GM19043 (cell line): ENCODE data around the gene NHS.

Experiments
- ATAC-seq: cut with Tn5 transposase; IDR thresholded peaks from one replicate; pipeline ENCODE4 v1.9.1; 2021; ENCODE audit warnings: low read depth; ENCODE audit not compliant: unreplicated experiment

NHS gene

GRCh38 chrX:17706676-17707075, 331.7 kb downstream of the NHS start:
- ATAC-seq = no peak

GRCh38 chrX:17707731-17708130, 332.7 kb downstream of the NHS start:
- ATAC-seq = no peak

GRCh38 chrX:17710871-17711301, 335.9 kb downstream of the NHS start:
- ATAC-seq = no peak

GRCh38 chrX:17713288-17713687, 338.3 kb downstream of the NHS start:
- no peak for ATAC-seq

- ATAC-seq = no peak
Measured at GRCh38 chrX:17718649-17719165, 343.7 kb downstream of the NHS start.

- ATAC-seq = no peak
Measured at GRCh38 chrX:17719711-17720110, 344.7 kb downstream of the NHS start.

- no peak for ATAC-seq
Measured at GRCh38 chrX:17721715-17722114, 346.7 kb downstream of the NHS start.

GRCh38 chrX:17725181-17725580, 350.2 kb downstream of the NHS start:
- no peak for ATAC-seq

- ATAC-seq = no peak
Measured at GRCh38 chrX:17732138-17732783, 357.3 kb downstream of the NHS start.

GRCh38 chrX:17735406-17735805, 360.4 kb downstream of the NHS start:
- ATAC-seq = no peak

GRCh38 chrX:17736478-17736855, 361.5 kb downstream of the NHS start:
- no peak for ATAC-seq

GRCh38 chrX:17736856-17737709, 362.1 kb downstream of the NHS start, which contains the start of gene SCML1:
TSS of gene SCML1 (plus strand) at chrX:17737493. CDS start at chrX:17744187, 6,694 bp downstream.
- ATAC-seq = peak; percentile 65

GRCh38 chrX:17737710-17737985, 362.6 kb downstream of the NHS start:
- ATAC-seq = no peak

- no peak for ATAC-seq
Measured at GRCh38 chrX:17737986-17738713, 363.1 kb downstream of the NHS start.

GRCh38 chrX:17738737-17739535, 363.9 kb downstream of the NHS start:
- ATAC-seq = no peak

GRCh38 chrX:17740137-17741122, 365.4 kb downstream of the NHS start:
- ATAC-seq = no peak

- ATAC-seq = no peak
Measured at GRCh38 chrX:17741123-17741511, 366.1 kb downstream of the NHS start.

GRCh38 chrX:17743913-17744312, 368.9 kb downstream of the NHS start:
- ATAC-seq = no peak

- ATAC-seq = no peak
Measured at GRCh38 chrX:17744896-17745523, 370.0 kb downstream of the NHS start.
